ENCODE measurements around the gene APOH.

- no peak for TF ChIP-seq EP300 (IDR thresholded peaks at IDR 0.05; ENCODE audit: low read depth)
- no peak for TF ChIP-seq CTCF (IDR thresholded peaks at IDR 0.05)
- TF ChIP-seq POLR2AphosphoS5 (IDR thresholded peaks at IDR 0.05), result no peak
- no peak for TF ChIP-seq POLR2A (IDR thresholded peaks at IDR 0.05)
These were observed 45.7 kb downstream of the APOH start for GRCh38 chr17:66183529-66183928.
